ENCODE measurements around the gene PLCB4. TPM values are rescaled to one million over a fixed set of nuclear protein-coding genes. Genes with fewer than 3 reads are reported as not detected.

The PLCB4 gene
- total and polyA plus RNA-seq, 12 donors, result 0.26 to 8.5 (median 2.8) TPM

GRCh38 chr20:9509246-9509645, 440.4 kb downstream of the PLCB4 start:
- no peaks in the 10 kb centered on the region for H3K36me3 ChIP-seq (replicated peaks in 1 of 2)
- 41 to 72% (median 47%) methylated on average over 4 of the region's 4 CpGs for WGBS, 4 donors
- no peak overlapping the region for H3K4me3 ChIP-seq
- intact Hi-C loops (cut with DNase I), result no loop called here
- H3K4me1 ChIP-seq (replicated peaks in 1 of 2), result no peaks in the 10 kb centered on the region
- no peak for DNase-seq
- peaks cover 53% of the 10 kb centered on the region for H3K27me3 ChIP-seq
- no peaks in the 10 kb centered on the region for H3K9me3 ChIP-seq (replicated peaks in 1 of 3)
- no peak overlapping the region for H3K27ac ChIP-seq
- no peak for TF ChIP-seq CTCF (IDR thresholded peaks at IDR 0.05)
- TF ChIP-seq POLR2A (IDR thresholded peaks at IDR 0.05), result no peak

GRCh38 chr20:9510911-9511310, 442.0 kb downstream of the PLCB4 start:
- 80 to 92% (median 84%) methylated on average over 5 of the region's 5 CpGs for WGBS, 4 donors
- no peak overlapping the region for H3K27ac ChIP-seq
- no peak overlapping the region for H3K4me3 ChIP-seq
- no peak for DNase-seq
- H3K4me1 ChIP-seq (replicated peaks in 1 of 2), result peaks cover 0 to 4% of the 10 kb centered on the region in 2 donors
- H3K36me3 ChIP-seq (replicated peaks in 1 of 2), result no peaks in the 10 kb centered on the region
- TF ChIP-seq CTCF (IDR thresholded peaks at IDR 0.05) (no peak), POLR2A (IDR thresholded peaks at IDR 0.05) (no peak)
- peaks cover 57% of the 10 kb centered on the region for H3K27me3 ChIP-seq
- intact Hi-C loops (cut with DNase I), result no loop called here
- H3K9me3 ChIP-seq (replicated peaks in 1 of 3), result no peaks in the 10 kb centered on the region

GRCh38 chr20:9514072-9514460, 445.2 kb downstream of the PLCB4 start:
- no peak for DNase-seq
- H3K27me3 ChIP-seq, result peaks cover 45% of the 10 kb centered on the region
- no peaks in the 10 kb centered on the region for H3K9me3 ChIP-seq (replicated peaks in 1 of 3)
- intact Hi-C loops (cut with DNase I), result no loop called here
- no peak overlapping the region for H3K4me3 ChIP-seq
- H3K27ac ChIP-seq, result no peak overlapping the region
- H3K4me1 ChIP-seq (replicated peaks in 1 of 2), result peaks cover 0 to 8% of the 10 kb centered on the region in 2 donors
- no peak for TF ChIP-seq CTCF (IDR thresholded peaks at IDR 0.05)
- no peak for TF ChIP-seq POLR2A (IDR thresholded peaks at IDR 0.05)
- H3K36me3 ChIP-seq (replicated peaks in 1 of 2), result no peaks in the 10 kb centered on the region
- 9 to 11% (median 10%) methylated on average over 9 of the region's 9 CpGs for WGBS, 4 donors

- H3K4me1 ChIP-seq (replicated peaks in 1 of 2), result peaks cover 0 to 8% of the 10 kb centered on the region in 2 donors
- no peaks in the 10 kb centered on the region for H3K9me3 ChIP-seq (replicated peaks in 1 of 3)
- peak in 2 of 7 donors; percentile 31 to 50 for DNase-seq
- intact Hi-C loops (cut with DNase I), result no loop called here
- 2 to 5% (median 4%) methylated on average over 19 to 38 of the region's 38 CpGs for WGBS, 4 donors
- peak within 1 kb of the TSS in 1 of 4 donors; percentile 42 for H3K4me3 ChIP-seq
- H3K36me3 ChIP-seq (replicated peaks in 1 of 2), result no peaks in the 10 kb centered on the region
- H3K27me3 ChIP-seq, result peaks cover 49% of the 10 kb centered on the region
- TF ChIP-seq CTCF (IDR thresholded peaks at IDR 0.05), result no peak
- no peak for TF ChIP-seq POLR2A (IDR thresholded peaks at IDR 0.05)
- no peak within 1 kb of the TSS for H3K27ac ChIP-seq
These were observed 445.8 kb downstream of the PLCB4 start, which contains the start of gene LAMP5 for GRCh38 chr20:9514461-9515213. LAMP5 (plus strand) TSS chr20:9514590; CDS start chr20:9514853, 263 bp downstream.

All from adrenal gland (tissue), 12 donors.